Endothelial cell of umbilical vein (primary cell): ENCODE results near the gene RNGTT. TPM values are rescaled to one million over a fixed set of nuclear protein-coding genes. Genes with fewer than 3 reads are reported as not detected.

ENCODE experiments used
- BruUV-seq: library from RNA; stranded (reverse); fragments of 400-500 nt; replicated peaks from 2 replicates; lab custom pipeline; 2021; lab: Mats Ljungman, UMichigan
- CTCF ChIA-PET: fragments of 300-600, 350-600 bp; sonication (Branson Sonifier 250); formaldehyde crosslinking; loops from one replicate; lab custom pipeline; 2021; ENCODE audit warnings: antibody characterized with exemption, inconsistent platforms; lab: Charles Lee
- POLR2A ChIA-PET: fragments of 300-600, 350-600 bp; sonication (Branson Sonifier 250); formaldehyde crosslinking; loops from one replicate; lab custom pipeline; 2021; ENCODE audit warnings: antibody characterized with exemption, inconsistent platforms; lab: Charles Lee
- DNase-seq: peaks from one replicate; pipeline ENCODE4 v3.0.0-alpha.2; 2011; ENCODE audit warnings: low read depth, low spot score
- FAIRE-seq: peaks from 2 replicates; lab custom pipeline; 2011; peaks lifted over from hg19 to GRCh38; lab: Jason Lieb, UNC
- H2AFZ ChIP-seq: 2 replicates; pipeline ENCODE4 v1.6.0; 2012; ENCODE audit warnings: low read depth, low read length, control low read depth, inconsistent platforms
- H3K27ac ChIP-seq: 2 replicates; pipeline ENCODE4 v1.5.1; 2011; ENCODE audit warnings: low read depth, mild to moderate bottlenecking, control low read depth, low read length, moderate library complexity; ENCODE audit not compliant: insufficient read depth
- H3K27me3 ChIP-seq, 2 experiments: 2 replicates each; pipeline versions ENCODE4 v1.6.0 to v1.6.1; 2011; ENCODE audit warnings: low read length in 2 of 2, mixed read lengths in 1 of 2; ENCODE audit not compliant: control insufficient read depth in 2 of 2, insufficient read depth in 2 of 2
- H3K36me3 ChIP-seq, 2 experiments: 2 replicates in 1 of 2; 3 replicates in 1 of 2; pipeline ENCODE4 v1.5.1; 2011; ENCODE audit warnings: low read length in 2 of 2, mild to moderate bottlenecking in 1 of 2, moderate library complexity in 1 of 2; ENCODE audit not compliant: control insufficient read depth in 2 of 2, insufficient read depth in 2 of 2; ENCODE audit errors: extremely low read depth in 1 of 2
- H3K4me1 ChIP-seq: 3 replicates; pipeline ENCODE4 v1.5.1; 2011; ENCODE audit warnings: mild to moderate bottlenecking, low read length; ENCODE audit not compliant: control insufficient read depth, insufficient read depth; ENCODE audit errors: extremely low read depth
- H3K4me2 ChIP-seq: 2 replicates; pipeline ENCODE4 v1.6.1; 2011; ENCODE audit warnings: low read length, control low read depth, mixed read lengths; ENCODE audit not compliant: insufficient read depth
- H3K4me3 ChIP-seq, 3 experiments: fragments of 200-600 bp in 1 of 3; sonication (generic), shearing (Covaris generic) in 1 of 3; replicated peaks in 1 of 3; 2 replicates each; pipeline ENCODE4 v1.5.1; 2011 to 2016; ENCODE audit warnings: control low read depth in 3 of 3, low read length in 3 of 3, mild to moderate bottlenecking in 2 of 3, inconsistent platforms in 1 of 3, low read depth in 1 of 3, moderate library complexity in 1 of 3; ENCODE audit not compliant: insufficient read depth in 1 of 3
- H3K79me2 ChIP-seq: 2 replicates; pipeline ENCODE4 v1.6.0; 2012; ENCODE audit warnings: low read length, inconsistent platforms; ENCODE audit not compliant: control insufficient read depth, insufficient read depth
- H3K9ac ChIP-seq: replicated peaks from 2 replicates; pipeline ENCODE3; 2011; ENCODE audit warnings: low read length, control low read depth; ENCODE audit not compliant: insufficient read depth; ENCODE audit errors: extremely low read depth
- H3K9me1 ChIP-seq: replicated peaks from 3 replicates; pipeline ENCODE4 v1.6.0; 2011; ENCODE audit warnings: mild to moderate bottlenecking, low read length; ENCODE audit not compliant: control insufficient read depth, insufficient read depth; ENCODE audit errors: extremely low read depth
- H3K9me3 ChIP-seq: replicated peaks from 2 replicates; pipeline ENCODE4 v1.5.1; 2012; ENCODE audit warnings: low read length, inconsistent platforms; ENCODE audit not compliant: control insufficient read depth, insufficient read depth
- H4K20me1 ChIP-seq: replicated peaks from 2 replicates; pipeline ENCODE3; 2011; ENCODE audit warnings: mild to moderate bottlenecking, low read length; ENCODE audit not compliant: control insufficient read depth, insufficient read depth; ENCODE audit errors: extremely low read depth
- EZH2 ChIP-seq: IDR thresholded peaks from 2 replicates; pipeline ENCODE4 v1.6.1; 2012; ENCODE audit warnings: borderline replicate concordance, low read depth, mild to moderate bottlenecking, moderate library complexity, low read length, inconsistent platforms; ENCODE audit not compliant: severe bottlenecking
- FOS ChIP-seq: IDR thresholded peaks from 2 replicates; pipeline ENCODE4 v1.6.1; 2011; ENCODE audit warnings: mild to moderate bottlenecking, low read length, moderate library complexity, borderline replicate concordance; ENCODE audit not compliant: insufficient read depth
- GATA2 ChIP-seq: IDR thresholded peaks from 2 replicates; pipeline ENCODE4 v1.7.0; 2011; ENCODE audit warnings: low read depth, mild to moderate bottlenecking, moderate library complexity, mixed read lengths, low read length; ENCODE audit not compliant: insufficient read length, insufficient read depth
- JUN ChIP-seq: IDR thresholded peaks from 2 replicates; pipeline ENCODE4 v1.6.1; 2011; ENCODE audit warnings: borderline replicate concordance, low read depth; ENCODE audit not compliant: insufficient read length, insufficient read depth
- MYC ChIP-seq: IDR thresholded peaks from one replicate; pipeline ENCODE4 v1.6.1; 2011; ENCODE audit warnings: mild to moderate bottlenecking, low read depth, low read length
- POLR2AphosphoS5 ChIP-seq: IDR thresholded peaks from 2 replicates; pipeline ENCODE4 v1.6.1; 2012; ENCODE audit warnings: low read depth, mild to moderate bottlenecking, control low read depth, low read length, moderate library complexity; ENCODE audit not compliant: insufficient read depth
- dilution Hi-C: fragments of 300-500 bp; cut with MboI; formaldehyde crosslinking; loops from one replicate; pipeline ENCODE4 v1.15.0; 2019; ENCODE audit warnings: low sequenced_read_pairs; ENCODE audit not compliant: extremely low pct_ligation_motif_present
- intact Hi-C: fragments of 100-400 bp; cut with micrococcal nuclease; formaldehyde crosslinking; loops from one replicate; pipeline ENCODE4 v1.10.0; 2022
- polyA plus RNA-seq, 4 experiments: library from polyadenylated mRNA; depleted of rRNA in 3 of 4; stranded (reverse) in 3 of 4; unstranded in 1 of 4; fragments of >200 nt; gene quantifications; 2 replicates each; pipeline versions ENCODE4 v1.2.1 to v1.2.3, GENCODE V29; 2011 to 2012; ENCODE audit warnings: missing spikeins in 1 of 4
- total RNA-seq: library from RNA; stranded (reverse); gene quantifications from 2 replicates; pipeline ENCODE4 v1.2.3, GENCODE V29; 2021
- TF ChIP-seq, protein P1 (sequence below), 2 donors: IDR thresholded peaks; 1 replicate in 1 of 2; 2 replicates in 1 of 2; pipeline ENCODE4 v1.5.1; 2011; ENCODE audit warnings: low read length in 2 of 2, mild to moderate bottlenecking in 2 of 2, moderate library complexity in 2 of 2, control low read depth in 1 of 2, inconsistent platforms in 1 of 2, low read depth in 1 of 2; ENCODE audit not compliant: insufficient read depth in 1 of 2; ENCODE audit errors: extremely low read depth in 1 of 2
- TF ChIP-seq, protein P2 (sequence below): IDR thresholded peaks from 2 replicates; pipeline ENCODE4 v1.6.1; 2011; ENCODE audit not compliant: insufficient read depth, insufficient read length

RNGTT gene
- total and polyA plus RNA-seq, 2 donors (not counting 3 experiments of a cell fraction or from before 2014, with no cell fraction given): 2.1 to 13.1 TPM

DNA sequence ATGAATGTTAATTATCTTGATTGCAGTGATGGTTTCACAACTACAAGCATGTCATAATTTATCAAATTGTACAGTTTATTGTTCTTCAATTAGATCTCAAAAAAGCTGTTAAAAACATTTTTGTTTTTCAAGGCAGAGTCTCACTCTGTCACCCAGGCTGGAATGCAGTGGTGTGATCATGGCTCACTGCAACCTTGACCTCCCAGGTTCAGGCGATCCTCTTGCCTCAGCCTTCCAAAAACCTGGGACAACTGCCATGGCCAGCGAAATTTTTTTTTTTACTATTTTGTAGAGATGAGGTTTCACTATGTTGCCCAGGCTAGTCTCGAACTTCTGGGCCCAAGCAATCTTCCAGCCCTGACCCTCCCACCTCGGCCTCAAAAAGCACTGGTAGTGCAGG lies 286.1 kb downstream of the RNGTT start:
- dilution Hi-C loops: no loop called here
- POLR2A ChIA-PET: no interaction called here
- no peak overlapping the region for H3K4me2 ChIP-seq

More for the DNA sequence above, 286.1 kb downstream of the RNGTT start:
- CTCF ChIA-PET: no interaction called here
- Histone ChIP-seq H2AFZ (no peak overlapping the region), H3K9me1 (no peaks in the 10 kb centered on the region), H3K27me3 (no peaks in the 10 kb centered on the region), H3K4me1 (no peaks in the 10 kb centered on the region), H4K20me1 (no peaks in the 10 kb centered on the region), H3K36me3 (no peaks in the 10 kb centered on the region), H3K27ac (no peak overlapping the region), H3K9me3 (no peaks in the 10 kb centered on the region), H3K4me3 (no peak overlapping the region), H3K9ac (no peak overlapping the region), H3K79me2 (no peaks in the 10 kb centered on the region)
- intact Hi-C loops: no loop called here
- BruUV-seq: no TSS peak
- TF ChIP-seq, protein P1, sequence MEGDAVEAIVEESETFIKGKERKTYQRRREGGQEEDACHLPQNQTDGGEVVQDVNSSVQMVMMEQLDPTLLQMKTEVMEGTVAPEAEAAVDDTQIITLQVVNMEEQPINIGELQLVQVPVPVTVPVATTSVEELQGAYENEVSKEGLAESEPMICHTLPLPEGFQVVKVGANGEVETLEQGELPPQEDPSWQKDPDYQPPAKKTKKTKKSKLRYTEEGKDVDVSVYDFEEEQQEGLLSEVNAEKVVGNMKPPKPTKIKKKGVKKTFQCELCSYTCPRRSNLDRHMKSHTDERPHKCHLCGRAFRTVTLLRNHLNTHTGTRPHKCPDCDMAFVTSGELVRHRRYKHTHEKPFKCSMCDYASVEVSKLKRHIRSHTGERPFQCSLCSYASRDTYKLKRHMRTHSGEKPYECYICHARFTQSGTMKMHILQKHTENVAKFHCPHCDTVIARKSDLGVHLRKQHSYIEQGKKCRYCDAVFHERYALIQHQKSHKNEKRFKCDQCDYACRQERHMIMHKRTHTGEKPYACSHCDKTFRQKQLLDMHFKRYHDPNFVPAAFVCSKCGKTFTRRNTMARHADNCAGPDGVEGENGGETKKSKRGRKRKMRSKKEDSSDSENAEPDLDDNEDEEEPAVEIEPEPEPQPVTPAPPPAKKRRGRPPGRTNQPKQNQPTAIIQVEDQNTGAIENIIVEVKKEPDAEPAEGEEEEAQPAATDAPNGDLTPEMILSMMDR (IDR thresholded peaks at IDR 0.05; ENCODE audit: extremely low read depth in 1 of 2, insufficient read depth in 1 of 2, low read depth in 1 of 2, low read length in 2 of 2): no peak
- no peak for TF ChIP-seq FOS
- no peak for TF ChIP-seq EZH2
- TF ChIP-seq, protein P2, sequence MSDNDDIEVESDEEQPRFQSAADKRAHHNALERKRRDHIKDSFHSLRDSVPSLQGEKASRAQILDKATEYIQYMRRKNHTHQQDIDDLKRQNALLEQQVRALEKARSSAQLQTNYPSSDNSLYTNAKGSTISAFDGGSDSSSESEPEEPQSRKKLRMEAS: no peak
- no peak for TF ChIP-seq MYC
- no peak for TF ChIP-seq POLR2AphosphoS5
- no peak for TF ChIP-seq JUN
- no peak for TF ChIP-seq GATA2
- DNase-seq (no peak), FAIRE-seq (no peak)
